ENCODE results near the gene GNB1.
"Not testable (repeated sequence)": the region's sequence is repeated elsewhere in the genome, so short reads cannot be mapped to it uniquely, and the experiment has no call there.

Gene GNB1

DNA sequence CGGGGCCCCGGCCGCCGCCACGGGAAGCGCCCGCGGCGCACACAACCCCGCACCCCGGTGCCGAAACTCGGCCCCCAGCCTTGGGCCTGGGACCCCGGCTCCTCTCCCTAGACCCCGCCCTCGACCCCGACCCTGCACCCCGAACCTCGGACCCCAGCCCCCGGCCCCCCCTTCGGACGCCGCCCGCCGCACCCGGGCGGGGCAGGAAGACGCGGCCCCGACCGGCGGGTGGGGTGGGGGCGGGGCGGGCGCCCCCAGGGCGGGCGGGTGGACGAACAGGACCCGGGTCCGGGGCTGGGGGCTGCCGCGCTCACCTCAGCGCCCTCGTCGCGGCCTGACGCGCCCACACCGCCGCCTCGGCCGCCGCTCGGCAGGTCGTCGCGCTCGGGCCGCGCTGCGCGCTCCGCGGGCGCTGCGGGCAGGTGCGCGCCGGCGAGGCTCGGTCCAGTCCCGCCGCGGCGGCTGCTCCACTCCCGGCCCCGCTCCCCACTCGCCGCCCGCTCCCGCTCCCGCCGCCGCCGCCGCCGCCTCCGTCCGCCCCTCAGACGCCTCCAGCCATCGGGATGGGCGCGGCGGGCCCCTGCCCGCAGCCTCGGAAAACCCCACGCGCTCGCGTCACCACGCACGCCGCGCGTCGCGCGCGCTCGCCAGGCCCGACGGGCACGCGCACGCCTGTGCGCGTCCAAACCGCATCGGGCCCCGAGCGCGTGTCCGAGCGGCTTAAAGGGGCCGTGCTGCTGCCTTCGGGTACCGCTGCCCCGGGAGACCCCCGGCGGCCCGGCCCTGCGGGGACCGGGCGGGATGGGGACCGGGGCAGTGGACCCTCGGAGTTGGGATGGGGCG is at the start of gene GNB1:
GNB1 (minus strand) TSS at position 582 of the 843 bp plus-strand sequence. CDS start 65,634 bp downstream, outside the sequence.
- no peak for FAIRE-seq

DNA sequence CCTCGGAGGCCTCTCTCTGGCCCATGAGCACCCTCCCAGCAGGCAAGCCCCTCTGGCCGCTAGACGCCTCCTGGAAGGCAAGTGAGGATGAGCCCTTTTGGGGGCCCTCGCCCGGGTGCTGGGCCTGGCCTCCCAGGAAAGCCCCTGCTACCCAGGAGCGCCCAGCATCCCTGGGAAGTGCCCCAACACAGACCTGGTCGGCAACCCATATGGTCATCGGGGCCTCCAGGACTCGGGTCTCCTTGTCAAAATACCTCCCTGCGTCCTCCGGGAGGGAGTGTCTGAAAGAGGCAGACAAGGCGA is 49.2 kb upstream of the GNB1 start:
- no peak for FAIRE-seq

DNA sequence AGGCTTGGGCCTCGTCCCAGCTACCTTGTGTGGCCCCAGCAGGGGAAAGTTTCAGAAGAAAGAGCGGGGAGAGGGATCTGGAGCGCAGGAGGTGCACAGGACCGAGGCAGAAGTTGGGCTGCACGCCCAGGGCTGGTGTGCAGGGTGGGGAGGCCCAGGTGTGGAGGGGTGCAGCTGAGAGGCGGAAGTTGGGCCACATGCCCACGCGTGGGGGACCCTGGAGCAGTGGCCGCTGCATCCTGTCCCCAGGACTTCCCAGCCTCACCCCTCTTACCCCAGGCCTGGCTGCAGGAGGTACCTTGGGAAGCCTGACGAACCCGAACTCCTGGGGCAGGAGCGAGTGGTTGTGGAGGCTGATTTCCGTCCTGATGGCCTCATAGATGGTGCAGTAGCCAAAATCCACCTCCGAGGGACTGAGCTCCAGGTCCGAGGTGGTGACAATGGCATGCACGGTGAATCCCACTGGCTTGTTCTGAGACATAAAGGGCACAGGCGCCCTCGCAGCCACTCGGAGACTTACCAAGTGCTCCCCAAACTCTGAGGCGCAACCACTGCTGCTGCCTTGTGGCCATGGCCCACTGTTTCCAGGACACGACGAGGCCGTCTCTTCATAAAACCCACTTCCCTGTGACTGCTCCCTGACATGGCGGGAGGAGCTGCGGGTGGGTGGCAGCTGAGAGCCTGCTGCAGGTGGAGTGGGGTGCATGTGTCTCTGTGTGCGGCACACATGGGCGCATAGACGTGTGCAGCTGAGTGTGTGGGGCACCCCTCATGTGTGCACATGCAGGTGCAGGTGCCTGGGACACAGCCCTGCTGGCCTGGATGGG is 48.6 kb upstream of the GNB1 start:
- FAIRE-seq = no peak

DNA sequence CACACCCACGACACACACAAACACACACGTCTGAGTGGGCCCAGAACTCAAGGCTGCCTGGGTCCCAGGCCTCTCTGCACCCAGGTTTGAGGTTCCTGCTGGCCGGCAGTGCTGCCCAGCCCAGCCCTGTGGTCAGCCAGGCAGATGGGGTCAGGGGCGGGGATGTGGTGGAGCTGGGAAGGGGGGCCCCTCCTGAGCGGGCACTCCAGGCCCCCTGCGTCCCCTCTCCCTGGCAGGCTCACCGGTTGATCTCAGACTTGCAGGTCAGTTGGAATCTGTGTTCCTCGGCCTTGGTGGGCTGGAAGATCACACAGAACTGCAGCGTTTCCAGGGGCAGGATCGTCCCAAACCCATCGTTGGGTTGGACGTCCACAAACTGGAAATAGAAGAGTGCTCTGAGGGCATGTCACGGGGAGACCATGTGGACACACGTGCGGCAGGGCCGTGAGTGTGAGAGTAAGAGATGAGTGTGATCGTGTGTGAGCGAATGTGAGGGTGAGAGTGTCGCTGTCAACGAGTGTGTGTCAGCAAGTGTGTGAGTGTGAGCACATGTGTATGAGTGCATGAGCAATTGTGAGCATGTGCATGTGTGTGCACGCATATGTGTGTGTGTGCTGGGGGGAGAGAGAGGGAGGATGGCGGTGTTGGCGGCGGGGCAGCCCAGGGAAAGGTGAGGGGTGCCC is 47.9 kb upstream of the GNB1 start:
- FAIRE-seq = no peak

DNA sequence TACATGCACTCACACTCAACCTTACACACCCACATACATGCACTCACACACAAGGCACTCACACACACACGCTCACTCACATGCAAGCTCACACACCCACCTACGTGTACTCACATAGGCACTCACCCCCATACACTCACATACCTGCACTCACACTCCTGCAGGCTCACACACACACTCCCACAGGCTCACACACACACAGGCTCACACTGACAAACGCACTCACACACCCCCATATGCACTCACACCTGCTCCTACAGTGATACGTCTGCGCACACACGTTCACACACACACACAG is 47.3 kb upstream of the GNB1 start:
- FAIRE-seq = no peak

DNA sequence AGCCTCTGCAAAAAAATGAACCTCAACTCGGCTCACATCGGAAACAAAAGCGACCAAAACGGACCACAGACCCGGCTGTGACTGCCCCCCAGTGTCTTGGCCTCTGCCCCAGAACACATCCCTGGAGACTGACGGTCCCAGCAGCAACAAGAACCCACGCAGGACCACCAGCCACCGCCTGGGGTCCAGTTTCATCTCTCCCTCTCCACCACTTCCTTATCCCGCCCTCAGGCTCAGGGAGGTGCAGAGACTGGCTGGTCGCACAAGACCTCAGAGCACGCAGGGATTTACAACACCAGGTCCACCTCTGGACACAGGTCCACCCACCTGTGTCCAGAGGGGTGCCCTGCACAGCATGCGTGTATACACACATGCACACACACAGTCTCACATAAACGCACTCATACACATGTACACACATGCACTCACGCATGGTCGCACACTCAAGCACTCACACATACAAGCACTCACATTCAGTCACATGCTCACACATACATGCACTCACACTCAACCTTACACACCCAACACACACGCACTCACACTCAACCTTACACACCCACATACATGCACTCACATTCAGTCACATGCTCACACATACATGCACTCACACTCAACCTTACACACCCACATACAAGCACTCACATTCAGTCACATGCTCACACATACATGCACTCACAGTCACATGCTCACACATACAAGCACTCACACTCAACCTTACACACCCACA is 46.8 kb upstream of the GNB1 start:
- no peak for FAIRE-seq

DNA sequence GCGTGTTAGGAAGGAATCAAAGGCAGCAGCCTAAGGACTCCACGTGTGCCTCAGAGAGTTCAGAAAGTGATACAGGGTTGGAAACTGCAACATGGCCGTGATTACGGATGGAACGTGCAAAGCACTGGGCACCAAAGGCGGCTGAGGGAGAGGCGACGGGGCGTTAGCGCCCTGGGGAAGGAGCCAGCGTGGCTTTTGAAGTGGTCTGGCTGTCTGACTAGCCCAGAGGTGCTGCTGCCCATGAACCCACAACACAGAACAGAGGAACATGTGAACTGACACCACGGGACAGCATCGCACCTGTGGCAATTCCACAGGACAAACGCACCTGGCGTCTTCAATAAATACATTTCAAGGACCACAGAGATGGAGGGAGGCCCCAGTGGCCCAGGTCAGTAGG is 46.2 kb upstream of the GNB1 start:
- FAIRE-seq = no peak

DNA sequence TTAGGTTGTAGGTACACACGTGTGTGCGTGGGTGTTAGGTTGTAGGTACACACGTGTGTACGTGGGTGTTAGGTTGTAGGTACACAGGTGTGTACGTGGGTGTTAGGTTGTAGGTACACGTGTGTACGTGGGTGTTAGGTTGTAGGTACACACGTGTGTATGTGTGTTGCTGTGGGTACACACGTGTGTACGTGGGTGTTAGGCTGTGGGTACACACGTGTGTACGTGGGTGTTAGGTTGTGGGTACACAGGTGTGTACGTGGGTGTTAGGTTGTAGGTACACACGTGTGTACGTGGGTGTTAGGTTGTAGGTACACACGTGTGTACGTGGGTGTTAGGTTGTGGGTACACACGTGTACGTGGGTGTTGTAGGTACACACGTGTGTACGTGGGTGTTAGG is 44.0 kb upstream of the GNB1 start:
- not testable (repeated sequence) for FAIRE-seq

DNA sequence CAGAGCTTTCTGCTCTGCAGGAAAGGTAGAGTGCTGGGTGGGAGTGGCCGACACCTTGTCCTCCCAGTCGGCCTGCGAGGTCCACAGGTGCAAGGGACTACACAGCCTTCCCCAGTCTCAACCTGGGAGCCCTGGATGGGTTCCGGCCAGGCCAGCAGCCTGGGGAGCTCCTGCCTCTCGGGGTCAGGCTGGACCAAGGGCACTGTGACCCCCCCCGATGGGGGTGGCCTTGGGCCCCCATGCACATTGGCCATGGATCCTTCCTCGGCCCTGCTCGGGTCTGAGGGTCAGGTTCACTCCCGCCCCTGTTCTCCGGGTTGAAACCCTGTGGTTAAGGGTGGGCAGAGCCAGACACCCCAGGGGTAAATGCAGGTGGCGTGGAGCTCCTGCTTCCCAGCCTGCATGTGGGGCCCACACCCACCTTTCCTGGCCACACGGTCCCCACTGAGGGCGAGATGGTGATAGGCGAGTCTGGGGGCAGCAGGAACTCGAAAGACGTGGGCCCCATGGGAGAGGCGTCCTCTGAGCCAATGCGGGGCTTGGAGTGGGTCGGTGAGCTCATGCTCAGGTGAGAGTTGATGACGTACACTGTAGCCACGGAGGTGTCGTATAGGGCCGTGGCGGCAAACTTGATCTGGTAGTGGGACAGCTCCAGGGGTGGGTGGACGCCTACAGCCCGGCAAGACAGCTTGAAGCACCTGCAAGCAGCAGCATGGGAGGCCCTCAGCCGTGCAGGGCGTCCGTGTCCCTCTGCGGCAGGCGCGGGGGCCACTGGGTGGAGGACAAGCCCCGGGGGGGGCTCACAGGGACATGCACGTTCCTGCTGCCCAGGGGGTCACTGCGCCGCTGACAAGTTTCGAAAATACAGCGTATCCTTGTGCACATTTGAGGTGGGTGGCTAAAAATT is 39.0 kb upstream of the GNB1 start:
- no peak for FAIRE-seq

DNA sequence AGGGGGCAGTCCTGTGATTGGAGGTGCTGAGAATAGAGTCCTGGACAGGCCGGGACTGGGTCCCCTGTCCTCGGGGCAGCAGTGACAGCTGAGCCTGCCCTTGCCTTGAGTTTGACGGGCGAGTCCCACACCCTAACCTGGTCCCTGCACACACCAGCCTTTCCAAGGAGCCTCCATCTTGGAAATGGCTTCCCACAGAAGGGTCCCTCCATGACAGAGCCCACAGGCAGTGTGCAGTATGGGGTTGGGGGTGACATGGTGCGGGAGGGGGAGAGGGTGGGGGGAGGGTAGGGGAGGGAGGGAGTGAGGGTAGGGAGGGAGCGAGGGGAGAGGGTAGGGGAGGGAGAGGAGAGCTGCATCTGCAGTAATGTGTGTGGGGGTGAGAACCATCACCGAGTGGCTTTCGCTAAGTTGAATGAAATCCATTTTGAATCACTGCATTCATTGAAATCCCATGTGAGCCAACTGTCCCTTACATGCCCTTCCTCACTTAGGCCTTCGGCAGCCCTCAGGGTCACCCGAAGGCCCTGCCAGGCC is 38.3 kb upstream of the GNB1 start:
- FAIRE-seq = no peak

DNA sequence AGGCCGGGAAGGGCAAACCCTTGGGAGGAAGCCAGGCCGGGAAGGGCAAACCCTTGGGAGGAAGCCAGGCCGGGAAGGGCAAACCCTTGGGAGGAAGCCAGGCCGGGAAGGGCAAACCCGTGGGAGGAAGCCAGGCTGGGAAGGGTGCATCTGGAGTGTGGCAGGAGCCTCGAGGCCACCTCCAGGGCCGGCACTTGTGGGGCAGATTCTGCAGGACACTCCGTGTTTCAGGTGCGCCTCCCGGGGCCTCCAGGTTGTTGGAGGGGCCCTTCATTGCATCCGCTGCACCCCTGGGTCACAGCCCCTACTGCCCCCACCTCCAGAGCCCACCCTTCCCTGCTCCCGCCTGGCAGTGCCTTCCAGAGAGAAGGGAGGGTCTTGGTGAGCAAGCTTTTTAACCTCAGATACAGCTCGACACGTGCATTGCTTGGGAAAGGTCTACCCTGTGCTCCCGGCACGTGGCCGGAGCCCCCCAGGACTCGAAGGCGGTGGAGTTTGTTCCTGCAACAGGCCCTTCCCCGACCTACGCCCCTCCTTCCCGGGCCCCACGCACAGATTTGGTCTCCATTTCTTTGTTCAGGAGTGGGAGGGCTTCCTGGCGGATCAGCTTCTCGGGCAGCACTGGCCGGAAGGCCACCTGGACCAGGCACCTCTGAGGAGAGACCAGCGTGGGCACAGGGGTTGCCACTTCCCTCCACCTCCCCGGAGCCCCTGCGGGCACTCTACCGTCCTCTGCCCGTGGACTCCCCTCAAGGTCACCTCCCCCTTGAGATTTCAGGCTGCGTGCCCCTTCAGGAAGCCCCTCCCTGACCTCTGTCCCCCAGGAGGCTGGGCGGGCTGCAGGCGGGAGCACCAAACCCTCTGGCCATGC is 37.6 kb upstream of the GNB1 start:
- FAIRE-seq = no peak

DNA sequence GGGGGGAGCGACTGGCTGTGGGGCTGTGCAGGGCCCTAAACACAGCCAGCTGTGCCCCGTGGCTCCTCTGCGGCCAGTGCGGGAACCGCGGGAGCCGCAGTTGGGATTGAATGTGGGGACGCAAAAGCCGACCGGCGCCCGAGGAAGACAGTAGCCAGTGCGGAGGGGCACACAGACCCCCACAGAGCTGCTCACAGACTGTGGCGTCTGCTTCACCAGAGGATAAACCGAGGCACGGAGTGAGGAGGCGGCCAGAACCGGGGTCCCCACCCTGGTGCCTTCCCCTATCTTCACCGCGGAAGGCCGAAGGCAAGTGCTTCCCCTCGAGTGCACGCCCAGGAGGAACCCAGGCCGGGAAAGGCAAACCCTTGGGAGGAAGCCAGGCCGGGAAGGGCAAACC is 36.9 kb upstream of the GNB1 start:
- FAIRE-seq = no peak

DNA sequence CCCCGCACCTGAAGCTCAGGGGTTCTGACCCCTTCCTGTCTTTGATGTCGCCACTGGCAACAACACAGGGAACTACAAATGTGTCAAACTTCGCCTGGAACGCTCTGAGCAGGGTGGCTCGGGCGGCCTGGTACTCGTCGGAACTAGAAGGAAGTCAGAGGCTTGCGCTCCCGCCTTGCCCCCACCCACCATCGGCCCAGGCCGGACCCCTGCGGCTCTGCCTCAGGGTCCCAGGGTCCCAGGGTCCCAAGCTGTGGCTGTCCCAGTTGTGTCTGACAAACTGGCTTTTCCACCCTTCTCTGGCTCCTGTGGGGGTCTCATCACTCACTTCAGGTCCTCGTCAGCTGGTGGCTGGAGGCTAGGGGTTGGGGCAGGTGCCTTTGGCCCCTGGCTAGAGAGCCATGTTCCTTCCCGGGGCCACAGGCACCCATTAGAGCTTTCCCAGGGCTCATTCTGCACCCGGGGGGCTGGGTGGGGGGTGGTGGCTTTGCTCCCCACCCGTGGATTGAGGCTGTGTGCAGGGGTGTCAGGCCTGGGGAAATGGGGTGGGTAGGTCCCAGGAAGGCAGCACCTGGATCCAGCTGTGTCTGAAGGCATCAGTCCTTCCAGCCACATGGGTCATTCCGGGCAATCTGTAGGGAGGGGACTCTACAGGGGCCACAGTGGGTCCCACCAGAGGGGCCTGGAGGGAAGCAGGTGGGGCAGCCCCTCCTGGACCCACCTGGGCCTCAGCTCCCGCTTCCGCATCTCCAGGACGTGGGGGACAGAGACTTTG is 36.2 kb upstream of the GNB1 start:
- FAIRE-seq = no peak

DNA sequence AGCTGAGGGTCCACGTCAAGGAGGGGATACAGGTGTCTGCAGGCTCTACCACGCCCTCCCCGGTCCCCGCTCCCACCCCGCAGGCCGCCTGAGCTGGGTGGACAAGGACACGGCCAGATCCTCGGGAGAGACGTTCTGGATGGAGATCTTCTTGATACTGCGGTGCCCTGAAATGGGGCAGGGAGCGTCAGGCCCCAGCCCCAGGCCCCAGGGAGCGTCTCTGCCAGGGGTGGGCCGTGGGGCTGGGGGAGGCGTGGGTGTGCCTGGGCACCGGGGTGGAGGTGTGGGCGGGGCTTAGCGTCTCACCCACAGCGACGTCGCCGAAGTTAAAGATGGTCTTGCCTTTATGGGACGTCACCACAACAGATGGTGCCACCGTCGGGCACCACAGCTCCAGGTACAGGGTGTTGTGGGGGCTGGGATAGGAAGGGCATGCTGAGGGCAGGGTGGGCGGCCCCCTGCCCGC is 35.5 kb upstream of the GNB1 start:
- FAIRE-seq = no peak

DNA sequence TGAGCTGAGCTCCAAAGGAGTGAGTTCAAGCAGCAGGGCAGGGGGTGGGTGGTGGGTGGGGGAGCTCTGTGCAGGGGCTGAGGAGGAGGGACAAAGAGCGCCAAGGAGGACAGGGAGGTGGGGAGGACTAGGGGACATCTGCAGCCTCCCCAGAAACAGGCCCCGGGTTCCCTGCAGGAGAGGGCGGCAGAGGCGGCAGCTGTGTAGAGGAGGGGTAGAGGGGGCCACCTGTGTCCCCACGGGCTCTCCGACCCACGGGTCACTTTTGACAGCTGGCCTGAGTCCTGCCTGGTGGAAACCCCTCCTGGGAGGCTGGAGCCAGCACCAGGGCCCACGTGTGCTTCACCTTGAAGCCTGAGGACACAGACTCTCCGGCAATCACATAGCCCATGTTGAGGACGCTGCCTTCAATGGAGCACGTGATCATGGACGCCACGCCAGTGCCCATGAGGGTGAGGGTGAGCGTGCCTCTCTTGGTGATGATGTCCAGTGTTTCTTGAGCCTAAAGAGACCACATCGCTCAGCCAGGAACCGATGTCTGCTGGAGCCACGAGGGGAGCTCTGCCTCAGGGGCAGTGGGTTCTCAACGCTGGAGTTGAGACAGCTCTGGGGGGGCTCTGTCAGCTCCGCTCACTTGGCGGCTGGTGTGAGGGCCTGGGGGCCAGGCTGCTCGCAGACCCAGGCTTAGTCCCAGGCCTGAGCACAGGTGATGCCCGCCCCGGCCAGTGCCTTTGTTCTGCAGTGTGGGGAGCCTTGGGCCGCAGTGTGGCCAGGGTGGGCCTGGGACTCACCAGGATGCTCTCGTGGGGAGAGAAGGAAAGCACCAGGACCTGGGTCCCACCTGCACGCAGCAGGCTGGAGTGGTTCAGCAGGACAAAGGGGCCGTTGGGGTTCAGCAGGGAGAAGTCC is 34.8 kb upstream of the GNB1 start:
- no peak for FAIRE-seq

DNA sequence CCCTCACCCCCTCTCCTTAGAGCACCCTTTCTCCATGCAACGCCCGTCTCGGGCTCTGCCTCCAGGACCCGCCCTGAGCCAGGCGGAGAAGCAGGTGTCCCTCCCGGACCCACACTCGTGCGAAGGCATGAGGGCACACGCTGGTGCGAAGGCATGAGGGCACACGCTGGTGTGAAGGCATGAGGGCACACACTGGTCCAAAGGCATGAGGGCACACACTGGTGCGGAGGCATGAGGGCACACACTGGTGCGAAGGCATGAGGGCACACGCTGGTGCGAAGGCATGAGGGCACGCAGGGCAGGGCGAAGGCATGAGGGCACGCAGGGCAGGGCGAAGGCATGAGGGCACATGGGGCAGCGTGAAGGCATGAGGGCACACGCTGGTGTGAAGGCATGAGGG is 34.0 kb upstream of the GNB1 start:
- FAIRE-seq = no peak

DNA sequence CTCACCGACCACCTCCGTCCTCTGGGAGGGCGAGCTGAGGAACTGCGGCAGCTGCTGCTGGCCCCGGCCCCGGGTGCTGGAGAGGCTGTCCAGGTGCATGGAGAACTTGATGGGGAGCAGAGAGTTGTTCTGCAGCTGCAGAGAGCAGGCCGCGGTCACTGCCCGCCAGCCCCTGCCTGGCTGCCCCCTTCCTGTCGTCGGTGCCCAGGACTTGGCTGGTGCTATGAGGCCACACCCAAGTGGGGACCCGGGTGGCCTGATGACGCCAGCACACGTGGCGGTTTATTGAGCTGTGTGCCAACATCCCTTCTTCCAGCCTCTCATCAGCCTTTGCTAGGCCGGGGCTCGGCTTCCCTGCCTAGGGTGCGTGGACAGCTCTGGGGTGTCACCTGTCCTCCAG is 33.5 kb upstream of the GNB1 start:
- no peak for FAIRE-seq

DNA sequence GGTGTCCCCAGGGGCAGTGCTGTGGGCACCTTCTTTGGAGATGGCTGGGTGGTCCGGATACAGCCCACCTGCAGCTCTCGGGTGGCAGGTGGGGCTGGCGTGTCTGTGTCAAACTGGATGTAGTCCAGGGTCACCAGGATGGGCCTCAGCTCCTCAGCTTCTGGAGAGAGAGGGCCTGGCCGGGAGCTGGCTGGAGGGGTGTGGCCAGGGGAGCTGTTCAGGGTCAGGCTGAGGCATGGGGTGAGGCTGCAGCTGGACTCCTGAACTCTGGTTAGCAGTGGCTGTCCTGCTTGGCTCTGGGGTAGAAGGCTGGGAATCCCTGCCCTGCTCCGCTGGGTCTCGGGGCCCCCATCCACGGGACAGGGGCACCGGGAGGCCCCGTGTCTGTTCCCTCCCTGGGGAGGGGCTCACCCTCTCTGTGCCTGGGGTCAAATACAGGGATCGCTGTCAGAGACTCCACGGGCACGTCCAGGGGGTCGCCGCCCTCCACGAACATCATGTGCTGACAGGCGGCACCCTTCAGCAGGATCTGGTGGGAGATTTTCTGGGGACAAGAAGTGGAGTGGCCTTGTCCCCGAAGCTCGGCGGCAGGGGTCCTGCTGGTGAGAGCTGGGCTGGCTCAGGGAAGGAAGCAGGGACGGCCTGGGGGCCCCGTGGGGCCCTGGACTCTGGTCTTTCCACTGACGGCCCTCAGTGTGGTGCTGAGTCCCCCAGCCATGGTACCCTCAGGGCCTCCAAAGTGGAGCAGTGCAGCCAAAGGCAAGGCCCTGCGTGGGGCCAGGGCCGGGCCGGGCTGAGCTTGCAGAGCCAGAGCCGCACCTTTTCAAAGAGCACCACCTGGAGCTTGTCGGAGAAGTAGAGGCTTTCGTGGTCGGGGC is 32.3 kb upstream of the GNB1 start:
- FAIRE-seq = no peak

All from A204.1 (cell line).